Measurements from ENCODE around the gene KRT10. TPM values are rescaled to one million over a fixed set of nuclear protein-coding genes. Genes with fewer than 3 reads are reported as not detected.

KRT10 gene
- total RNA-seq, 1 donor from 2014 or later = 27.1 TPM

- Mint-ChIP-seq H3K4me1 (ENCODE audit: low read depth, unreplicated experiment) (peaks cover 2% of the 10 kb centered on the region), H3K36me3 (ENCODE audit: unreplicated experiment) (no peaks in the 10 kb centered on the region), H3K9me3 (ENCODE audit: unreplicated experiment) (no peaks in the 10 kb centered on the region), H3K27me3 (ENCODE audit: unreplicated experiment) (no peaks in the 10 kb centered on the region), H3K4me3 (ENCODE audit: unreplicated experiment) (peak overlapping the region; percentile 18), H3K27ac (ENCODE audit: unreplicated experiment) (no peak overlapping the region)
- no peak for DNase-seq
- TF ChIP-seq, protein P1, sequence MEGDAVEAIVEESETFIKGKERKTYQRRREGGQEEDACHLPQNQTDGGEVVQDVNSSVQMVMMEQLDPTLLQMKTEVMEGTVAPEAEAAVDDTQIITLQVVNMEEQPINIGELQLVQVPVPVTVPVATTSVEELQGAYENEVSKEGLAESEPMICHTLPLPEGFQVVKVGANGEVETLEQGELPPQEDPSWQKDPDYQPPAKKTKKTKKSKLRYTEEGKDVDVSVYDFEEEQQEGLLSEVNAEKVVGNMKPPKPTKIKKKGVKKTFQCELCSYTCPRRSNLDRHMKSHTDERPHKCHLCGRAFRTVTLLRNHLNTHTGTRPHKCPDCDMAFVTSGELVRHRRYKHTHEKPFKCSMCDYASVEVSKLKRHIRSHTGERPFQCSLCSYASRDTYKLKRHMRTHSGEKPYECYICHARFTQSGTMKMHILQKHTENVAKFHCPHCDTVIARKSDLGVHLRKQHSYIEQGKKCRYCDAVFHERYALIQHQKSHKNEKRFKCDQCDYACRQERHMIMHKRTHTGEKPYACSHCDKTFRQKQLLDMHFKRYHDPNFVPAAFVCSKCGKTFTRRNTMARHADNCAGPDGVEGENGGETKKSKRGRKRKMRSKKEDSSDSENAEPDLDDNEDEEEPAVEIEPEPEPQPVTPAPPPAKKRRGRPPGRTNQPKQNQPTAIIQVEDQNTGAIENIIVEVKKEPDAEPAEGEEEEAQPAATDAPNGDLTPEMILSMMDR (IDR thresholded peaks at IDR 0.05; ENCODE audit: partially characterized antibody, unreplicated experiment) = no peak
These were observed 2.1 kb downstream of the KRT10 start for GRCh38 chr17:40820228-40820838.

- Mint-ChIP-seq H3K27me3 (ENCODE audit: unreplicated experiment) (no peaks in the 10 kb centered on the region), H3K4me3 (ENCODE audit: unreplicated experiment) (peak overlapping the region; percentile 91), H3K9me3 (ENCODE audit: unreplicated experiment) (no peaks in the 10 kb centered on the region), H3K27ac (ENCODE audit: unreplicated experiment) (peak overlapping the region; percentile 76), H3K36me3 (ENCODE audit: unreplicated experiment) (no peaks in the 10 kb centered on the region), H3K4me1 (ENCODE audit: low read depth, unreplicated experiment) (peaks cover 2% of the 10 kb centered on the region)
- TF ChIP-seq, protein P1 (IDR thresholded peaks at IDR 0.05; ENCODE audit: partially characterized antibody, unreplicated experiment) = no peak
- DNase-seq = no peak
These were observed 2.8 kb downstream of the KRT10 start for GRCh38 chr17:40819528-40820125.

DNA sequence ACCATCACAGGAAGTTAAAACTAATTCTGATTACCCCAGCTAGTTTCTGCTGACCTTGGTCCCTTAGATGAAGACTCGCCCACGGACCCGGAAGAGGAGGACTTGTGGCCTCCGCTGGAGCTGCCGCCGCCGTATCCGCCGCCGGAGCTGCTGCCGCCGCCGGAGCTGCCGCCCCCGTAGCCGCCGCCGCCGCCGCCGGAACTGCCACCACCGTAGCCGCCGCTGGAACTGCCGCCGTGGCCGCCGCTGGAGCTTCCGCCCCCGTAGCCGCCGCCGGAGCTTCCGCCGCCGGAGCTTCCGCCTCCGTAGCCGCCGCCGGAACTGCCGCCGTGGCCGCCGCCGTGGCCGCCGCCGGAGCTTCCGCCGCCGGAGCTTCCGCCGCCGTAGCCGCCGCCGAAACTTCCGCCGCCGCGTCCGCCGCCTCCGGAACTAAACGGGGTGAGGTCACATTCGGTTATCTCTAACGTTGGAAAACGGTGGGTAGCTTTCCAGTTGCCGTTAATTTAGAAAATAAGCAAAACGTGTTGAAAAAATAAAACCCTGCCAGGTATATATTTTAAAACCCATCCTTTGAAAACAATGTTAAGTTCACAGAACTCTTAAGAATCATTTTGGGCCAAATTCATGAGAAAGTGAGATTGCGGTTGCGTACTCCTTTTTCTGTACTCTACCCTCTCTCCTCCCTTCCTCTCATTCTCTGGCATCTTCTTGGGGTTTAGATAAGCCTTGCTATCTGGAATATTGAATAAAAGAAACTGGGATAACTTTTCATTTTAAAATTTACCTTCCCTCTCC lies 3.5 kb downstream of the KRT10 start:
- TF ChIP-seq, protein P1 (IDR thresholded peaks at IDR 0.05; ENCODE audit: partially characterized antibody, unreplicated experiment) = no peak
- Mint-ChIP-seq H3K36me3 (ENCODE audit: unreplicated experiment) (no peaks in the 10 kb centered on the region), H3K9me3 (ENCODE audit: unreplicated experiment) (no peaks in the 10 kb centered on the region), H3K4me3 (ENCODE audit: unreplicated experiment) (peak overlapping the region; percentile 96), H3K27me3 (ENCODE audit: unreplicated experiment) (no peaks in the 10 kb centered on the region), H3K27ac (ENCODE audit: unreplicated experiment) (peak overlapping the region; percentile 77), H3K4me1 (ENCODE audit: low read depth, unreplicated experiment) (peaks cover 2% of the 10 kb centered on the region)
- DNase-seq = peak; percentile 88

DNA sequence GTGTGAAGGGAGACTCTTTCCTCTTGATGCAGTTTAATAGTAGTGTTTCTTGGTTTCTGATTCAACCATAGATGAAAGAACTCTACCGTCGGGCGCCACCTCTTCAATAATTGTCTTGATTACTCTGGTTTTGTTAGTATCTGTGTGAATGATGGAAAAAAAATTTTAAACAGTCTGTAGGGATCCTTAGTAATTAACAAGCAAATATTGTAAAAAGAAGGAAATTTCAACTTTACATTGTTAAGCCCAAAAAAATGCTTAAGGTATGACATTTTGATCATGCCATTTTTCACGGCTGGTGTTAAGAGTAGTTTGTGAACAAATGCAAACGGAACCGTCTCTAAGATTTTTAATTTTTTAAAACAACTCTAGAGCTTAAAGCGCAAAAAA lies 4.1 kb downstream of the KRT10 start:
- Mint-ChIP-seq H3K27me3 (ENCODE audit: unreplicated experiment) (no peaks in the 10 kb centered on the region), H3K9me3 (ENCODE audit: unreplicated experiment) (no peaks in the 10 kb centered on the region), H3K4me1 (ENCODE audit: low read depth, unreplicated experiment) (peaks cover 2% of the 10 kb centered on the region), H3K4me3 (ENCODE audit: unreplicated experiment) (peak overlapping the region; percentile 96), H3K27ac (ENCODE audit: unreplicated experiment) (peak overlapping the region; percentile 77), H3K36me3 (ENCODE audit: unreplicated experiment) (no peaks in the 10 kb centered on the region)
- DNase-seq = no peak
- TF ChIP-seq, protein P1 (IDR thresholded peaks at IDR 0.05; ENCODE audit: partially characterized antibody, unreplicated experiment) = no peak
